Calu3 (cell line): ENCODE measurements around the gene IST1. TPM values are rescaled to one million over a fixed set of nuclear protein-coding genes. Genes with fewer than 3 reads are reported as not detected.
A peak's percentile ranks its signal among the peaks of the same experiment; 100 is the strongest.

Experiments used
- BruUV-seq: library from RNA; stranded (reverse); fragments of 400-500 nt; replicated peaks from 2 replicates; lab custom pipeline; 2021; lab: Mats Ljungman, UMichigan
- CTCF ChIA-PET: fragments of 300-600 bp; sonication (Branson Sonifier 250); formaldehyde crosslinking; loops from one replicate; lab custom pipeline; 2022; ENCODE audit warnings: antibody characterized with exemption; lab: Charles Lee
- DNase-seq: peaks from one replicate; pipeline ENCODE4 v3.0.0; 2022
- H3K27ac Mint-ChIP-seq: one replicate; pipeline ENCODE4 v1.8.0; 2022; ENCODE audit warnings: mixed read lengths; ENCODE audit not compliant: unreplicated experiment
- H3K27me3 Mint-ChIP-seq: one replicate; pipeline ENCODE4 v1.8.0; 2022; ENCODE audit warnings: mixed read lengths; ENCODE audit not compliant: unreplicated experiment
- H3K36me3 Mint-ChIP-seq: one replicate; pipeline ENCODE4 v1.8.0; 2022; ENCODE audit warnings: mild to moderate bottlenecking, moderate library complexity, mixed read lengths; ENCODE audit not compliant: insufficient read depth, unreplicated experiment
- H3K4me1 Mint-ChIP-seq: one replicate; pipeline ENCODE4 v1.8.0; 2022; ENCODE audit warnings: mild to moderate bottlenecking, low read depth, mixed read lengths; ENCODE audit not compliant: unreplicated experiment
- H3K4me3 Mint-ChIP-seq: one replicate; pipeline ENCODE4 v1.8.0; 2022; ENCODE audit warnings: mild to moderate bottlenecking, low read depth, moderate library complexity, mixed read lengths; ENCODE audit not compliant: unreplicated experiment
- H3K9me3 Mint-ChIP-seq: one replicate; pipeline ENCODE4 v1.8.0; 2022; ENCODE audit warnings: low read depth, mixed read lengths; ENCODE audit not compliant: unreplicated experiment
- intact Hi-C: fragments of 100-400 bp; cut with micrococcal nuclease; formaldehyde crosslinking; loops from one replicate; pipeline ENCODE4 v1.10.0; 2022; ENCODE audit not compliant: unreplicated experiment
- total RNA-seq: library from RNA; stranded (reverse); gene quantifications from 2 replicates; pipeline ENCODE4 v1.2.3, GENCODE V29; 2022
- TF ChIP-seq, protein P1 (sequence below): fragments of 200-600 bp; IDR thresholded peaks from one replicate; pipeline ENCODE4 v1.8.0; 2022; ENCODE audit warnings: antibody characterized with exemption; ENCODE audit not compliant: unreplicated experiment

Gene IST1
- total RNA-seq, 1 experiment from 2014 or later = 252 TPM

GRCh38 chr16:71927383-71927782 lies 32.1 kb downstream of the IST1 start:
- intact Hi-C loops = loop anchor here (2.0 kb wide), 1 partner anchor 33 kb away; the partner anchor contains the start of gene IST1
- no TSS peak for BruUV-seq
- Mint-ChIP-seq H3K4me3 (no peak overlapping the region), H3K36me3 (peaks cover 85% of the 10 kb centered on the region), H3K27me3 (no peaks in the 10 kb centered on the region), H3K9me3 (no peaks in the 10 kb centered on the region), H3K4me1 (peaks cover 37% of the 10 kb centered on the region), H3K27ac (peak overlapping the region; percentile 35)
- CTCF ChIA-PET = no interaction called here
- DNase-seq = peak; percentile 74
- TF ChIP-seq, protein P1, sequence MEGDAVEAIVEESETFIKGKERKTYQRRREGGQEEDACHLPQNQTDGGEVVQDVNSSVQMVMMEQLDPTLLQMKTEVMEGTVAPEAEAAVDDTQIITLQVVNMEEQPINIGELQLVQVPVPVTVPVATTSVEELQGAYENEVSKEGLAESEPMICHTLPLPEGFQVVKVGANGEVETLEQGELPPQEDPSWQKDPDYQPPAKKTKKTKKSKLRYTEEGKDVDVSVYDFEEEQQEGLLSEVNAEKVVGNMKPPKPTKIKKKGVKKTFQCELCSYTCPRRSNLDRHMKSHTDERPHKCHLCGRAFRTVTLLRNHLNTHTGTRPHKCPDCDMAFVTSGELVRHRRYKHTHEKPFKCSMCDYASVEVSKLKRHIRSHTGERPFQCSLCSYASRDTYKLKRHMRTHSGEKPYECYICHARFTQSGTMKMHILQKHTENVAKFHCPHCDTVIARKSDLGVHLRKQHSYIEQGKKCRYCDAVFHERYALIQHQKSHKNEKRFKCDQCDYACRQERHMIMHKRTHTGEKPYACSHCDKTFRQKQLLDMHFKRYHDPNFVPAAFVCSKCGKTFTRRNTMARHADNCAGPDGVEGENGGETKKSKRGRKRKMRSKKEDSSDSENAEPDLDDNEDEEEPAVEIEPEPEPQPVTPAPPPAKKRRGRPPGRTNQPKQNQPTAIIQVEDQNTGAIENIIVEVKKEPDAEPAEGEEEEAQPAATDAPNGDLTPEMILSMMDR = no peak

GRCh38 chr16:71927787-71928186 lies 32.5 kb downstream of the IST1 start:
- peaks cover 37% of the 10 kb centered on the region for H3K4me1 Mint-ChIP-seq
- H3K27ac Mint-ChIP-seq = peak overlapping the region; percentile 35
- peaks cover 83% of the 10 kb centered on the region for H3K36me3 Mint-ChIP-seq
- no peak for DNase-seq
- H3K9me3 Mint-ChIP-seq = no peaks in the 10 kb centered on the region
- intact Hi-C loops = loop anchor here (2.0 kb wide), 1 partner anchor 33 kb away; the partner anchor contains the start of gene IST1
- no TSS peak for BruUV-seq
- no peak overlapping the region for H3K4me3 Mint-ChIP-seq
- CTCF ChIA-PET = no interaction called here
- H3K27me3 Mint-ChIP-seq = no peaks in the 10 kb centered on the region
- TF ChIP-seq, protein P1 = no peak

- intact Hi-C loops = no loop called here
- Mint-ChIP-seq H3K27ac (no peak overlapping the region), H3K9me3 (no peaks in the 10 kb centered on the region), H3K36me3 (peaks cover 89% of the 10 kb centered on the region), H3K27me3 (no peaks in the 10 kb centered on the region), H3K4me1 (peaks cover 31% of the 10 kb centered on the region), H3K4me3 (no peak overlapping the region)
- CTCF ChIA-PET = interaction anchor here (0.7 to 1.0 kb wide), 2 partner anchors 11 to 1208 kb away, joined by 3 read pairs; no protein-coding TSS in a partner anchor
- no peak for DNase-seq
- TF ChIP-seq, protein P1 = no peak
- BruUV-seq = no TSS peak
These were observed 33.7 kb downstream of the IST1 start for GRCh38 chr16:71929048-71929447.

DNA sequence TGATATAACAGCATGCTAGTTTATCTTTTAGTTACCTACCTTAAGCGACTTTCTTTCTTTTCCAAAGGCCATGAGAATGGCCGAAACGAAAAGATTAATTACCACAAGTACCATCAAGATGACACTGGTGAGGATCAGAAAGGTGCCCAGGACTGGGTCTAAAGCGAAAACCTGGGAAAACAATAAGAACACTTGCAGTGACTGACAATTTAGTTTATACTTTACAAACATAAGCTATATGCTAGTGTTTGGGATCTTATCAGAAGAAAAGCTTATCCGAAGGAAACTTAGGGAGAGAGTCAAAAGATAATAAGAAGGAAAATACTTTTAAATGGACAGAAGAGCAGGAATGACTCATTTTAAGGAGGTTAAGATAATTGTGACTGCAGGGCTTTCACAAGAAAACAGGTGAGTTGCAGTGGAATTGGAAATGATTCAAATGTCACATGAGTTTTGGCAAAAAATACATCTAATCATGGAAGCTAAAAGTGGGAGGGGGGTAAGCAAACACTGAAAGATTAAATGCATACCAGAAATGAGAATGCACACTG lies 34.8 kb downstream of the IST1 start:
- H3K4me1 Mint-ChIP-seq = peaks cover 28% of the 10 kb centered on the region
- no peaks in the 10 kb centered on the region for H3K9me3 Mint-ChIP-seq
- peaks cover 79% of the 10 kb centered on the region for H3K36me3 Mint-ChIP-seq

More for the DNA sequence above, 34.8 kb downstream of the IST1 start:
- DNase-seq = no peak
- TF ChIP-seq, protein P1 = no peak
- BruUV-seq = no TSS peak
- Mint-ChIP-seq H3K4me3 (no peak overlapping the region), H3K27me3 (no peaks in the 10 kb centered on the region), H3K27ac (no peak overlapping the region)
- CTCF ChIA-PET = interaction anchor here (0.7 to 1.0 kb wide), 2 partner anchors 10 to 1207 kb away, joined by 3 read pairs; no protein-coding TSS in a partner anchor
- intact Hi-C loops = no loop called here
